IPS-18c (cell line): ENCODE data around the gene INSRR.

Source experiments
- H3K4me3 ChIP-seq: 2 replicates; pipeline ENCODE4 v1.7.0; 2013; ENCODE audit warnings: low read depth, mild to moderate bottlenecking, low read length, moderate library complexity; ENCODE audit not compliant: insufficient read depth
- H3K9me3 ChIP-seq: one replicate; pipeline ENCODE4 v1.6.1; 2013; ENCODE audit warnings: mild to moderate bottlenecking, low read length, moderate library complexity; ENCODE audit not compliant: control insufficient read depth, insufficient read depth

Gene INSRR

GRCh38 chr1:156862997-156863599 lies 4.2 kb upstream of the INSRR start:
- H3K4me3 ChIP-seq: no peak overlapping the region
- H3K9me3 ChIP-seq: no peaks in the 10 kb centered on the region

GRCh38 chr1:156862584-156862983 lies 3.7 kb upstream of the INSRR start:
- H3K4me3 ChIP-seq: no peak overlapping the region
- H3K9me3 ChIP-seq: no peaks in the 10 kb centered on the region

GRCh38 chr1:156860628-156861423 lies 1.9 kb upstream of the INSRR start, which contains the start of gene NTRK1:
Gene NTRK1 (plus strand): TSS chr1:156860865. CDS start chr1:156860935, 70 bp downstream.
- H3K4me3 ChIP-seq: peak within 1 kb of the TSS; percentile 55

GRCh38 chr1:156860113-156860627 lies 1.3 kb upstream of the INSRR start:
- Histone ChIP-seq H3K9me3 (no peaks in the 10 kb centered on the region), H3K4me3 (peak overlapping the region; percentile 55)

More at GRCh38 chr1:156860628-156861423, 1.9 kb upstream of the INSRR start, which contains the start of gene NTRK1:
- no peaks in the 10 kb centered on the region for H3K9me3 ChIP-seq

GRCh38 chr1:156859523-156860112 lies 701 bp upstream of the INSRR start:
- Histone ChIP-seq H3K9me3 (no peaks in the 10 kb centered on the region), H3K4me3 (peak overlapping the region; percentile 55)

GRCh38 chr1:156858555-156858956 lies 361 bp downstream of the INSRR start:
- Histone ChIP-seq H3K9me3 (no peaks in the 10 kb centered on the region), H3K4me3 (peak overlapping the region; percentile 55; the same call in 1 of the 2 replicates)

GRCh38 chr1:156857532-156857931 lies 1.4 kb downstream of the INSRR start:
- no peaks in the 10 kb centered on the region for H3K9me3 ChIP-seq
- no peak overlapping the region for H3K4me3 ChIP-seq

- no peak overlapping the region for H3K4me3 ChIP-seq
Observed at GRCh38 chr1:156856282-156856785, 2.6 kb downstream of the INSRR start.

GRCh38 chr1:156854634-156855033 lies 4.3 kb downstream of the INSRR start:
- Histone ChIP-seq H3K9me3 (no peaks in the 10 kb centered on the region), H3K4me3 (no peak overlapping the region)

More at GRCh38 chr1:156856282-156856785, 2.6 kb downstream of the INSRR start:
- H3K9me3 ChIP-seq: no peaks in the 10 kb centered on the region

GRCh38 chr1:156853761-156854160 lies 5.2 kb downstream of the INSRR start:
- no peak overlapping the region for H3K4me3 ChIP-seq
- H3K9me3 ChIP-seq: no peaks in the 10 kb centered on the region

GRCh38 chr1:156852418-156852874 lies 6.5 kb downstream of the INSRR start:
- no peaks in the 10 kb centered on the region for H3K9me3 ChIP-seq
- no peak overlapping the region for H3K4me3 ChIP-seq

- Histone ChIP-seq H3K9me3 (no peaks in the 10 kb centered on the region), H3K4me3 (no peak overlapping the region)
Observed at GRCh38 chr1:156851779-156852417, 7.0 kb downstream of the INSRR start.

- no peaks in the 10 kb centered on the region for H3K9me3 ChIP-seq
- H3K4me3 ChIP-seq: peak overlapping the region; percentile 25; the same call in 1 of the 2 replicates
Observed at GRCh38 chr1:156849151-156849496, 9.8 kb downstream of the INSRR start.

GRCh38 chr1:156848461-156849150 lies 10.3 kb downstream of the INSRR start:
- H3K9me3 ChIP-seq: no peaks in the 10 kb centered on the region
- H3K4me3 ChIP-seq: peak overlapping the region; percentile 25; the same call in 1 of the 2 replicates

GRCh38 chr1:156847591-156848460 lies 11.1 kb downstream of the INSRR start:
- H3K9me3 ChIP-seq: no peaks in the 10 kb centered on the region
- no peak overlapping the region for H3K4me3 ChIP-seq

- no peak overlapping the region for H3K4me3 ChIP-seq
- no peaks in the 10 kb centered on the region for H3K9me3 ChIP-seq
Observed at GRCh38 chr1:156846643-156847042, 12.3 kb downstream of the INSRR start.
